Testis (tissue), 3 donors: ENCODE measurements around the gene CBX3. TPM values are rescaled to one million over a fixed set of nuclear protein-coding genes. Genes with fewer than 3 reads are reported as not detected.
"Not testable (repeated sequence)": the region's sequence is repeated elsewhere in the genome, so short reads cannot be mapped to it uniquely, and the experiment has no call there.

Source experiments
- DNase-seq: peaks from one replicate; pipeline ENCODE4 v3.0.0-alpha.2; 2019
- H3K27ac ChIP-seq, 2 donors: fragments of 200-600 bp; sonication (generic); one replicate each; pipeline ENCODE4 v1.5.1; 2019
- H3K27me3 ChIP-seq: fragments of 200-600 bp; sonication (generic); one replicate; pipeline ENCODE4 v1.5.1; 2019
- H3K36me3 ChIP-seq: fragments of 200-600 bp; sonication (generic); one replicate; pipeline ENCODE4 v1.5.1; 2017; ENCODE audit warnings: low read depth; ENCODE audit errors: missing control alignments
- H3K4me1 ChIP-seq: fragments of 200-600 bp; sonication (generic); one replicate; pipeline ENCODE4 v1.5.1; 2019
- H3K4me3 ChIP-seq, 2 donors: fragments of 200-600 bp; sonication (generic); one replicate each; pipeline ENCODE4 v1.5.1; 2017 to 2019
- H3K9me3 ChIP-seq: fragments of 200-600 bp; sonication (generic); one replicate; pipeline ENCODE4 v1.5.1; 2017
- CTCF ChIP-seq, 3 experiments: fragments of 450-650 bp in 2 of 3; fragments of 200-600 bp in 1 of 3; sonication (generic) in 1 of 3; IDR thresholded peaks; one replicate each; pipeline ENCODE4 v1.5.1; 2016 to 2019; ENCODE audit warnings: antibody characterized with exemption in 3 of 3, mild to moderate bottlenecking in 2 of 3, moderate library complexity in 1 of 3
- POLR2A ChIP-seq: fragments of 450-650 bp; IDR thresholded peaks from one replicate; pipeline ENCODE4 v1.6.1; 2017; ENCODE audit warnings: antibody characterized with exemption, mild to moderate bottlenecking, moderate library complexity
- WGBS, 2 donors: methylation state at CpG; one replicate each; pipeline ENCODE4 v1.1.5; 2018; 5-methylcytosine and 5-hydroxymethylcytosine counted together
- intact Hi-C: fragments of 100-400 bp; cut with DNase I; formaldehyde crosslinking; loops from one replicate; pipeline ENCODE4 v1.15.1; 2023; ENCODE audit warnings: low total_unique reads
- polyA plus RNA-seq: library from polyadenylated mRNA; stranded (reverse); fragments of 350-450 nt; fragmentation: Illumina TruSeq; extraction: RNeasy Lipid Tissue Mini Kit (QIAGEN cat#74804); gene quantifications from one replicate; pipeline ENCODE4 v1.2.3, GENCODE V29; 2014; ENCODE audit warnings: low read depth, low replicate concordance; ENCODE audit not compliant: insufficient read depth
- total RNA-seq, 2 donors: library from RNA; depleted of rRNA; stranded (reverse); fragments of >200 nt; gene quantifications; one replicate each; pipeline ENCODE4 v1.2.3, GENCODE V29; 2016

CBX3 gene
- total and polyA plus RNA-seq, 3 donors from 2014 or later, result 95.7 to 137 (median 116) TPM

GRCh38 chr7:26181474-26182227 lies 19.9 kb upstream of the CBX3 start:
- Histone ChIP-seq H3K27ac (no peak overlapping the region), H3K4me3 (no peak overlapping the region), H3K9me3 (no peaks in the 10 kb centered on the region), H3K36me3 (no peaks in the 10 kb centered on the region), H3K4me1 (peaks cover 9% of the 10 kb centered on the region), H3K27me3 (no peaks in the 10 kb centered on the region)
- intact Hi-C loops, result no loop called here
- no peak for DNase-seq
- 67 to 71% methylated on average over 3 of the region's 3 CpGs for WGBS, 2 donors
- TF ChIP-seq CTCF (IDR thresholded peaks at IDR 0.05), result no peak
- no peak for TF ChIP-seq POLR2A

GRCh38 chr7:26182283-26182682 lies 19.3 kb upstream of the CBX3 start:
- DNase-seq, result no peak
- 69 to 71% methylated on average over 6 of the region's 6 CpGs for WGBS, 2 donors

GRCh38 chr7:26182706-26183105 lies 18.8 kb upstream of the CBX3 start:
- no peak overlapping the region for H3K4me3 ChIP-seq
- intact Hi-C loops, result no loop called here
- no peak for DNase-seq

More at GRCh38 chr7:26182283-26182682, 19.3 kb upstream of the CBX3 start:
- Histone ChIP-seq H3K36me3 (no peaks in the 10 kb centered on the region), H3K27ac (no peak overlapping the region), H3K4me1 (peaks cover 9% of the 10 kb centered on the region), H3K4me3 (no peak overlapping the region), H3K9me3 (no peaks in the 10 kb centered on the region), H3K27me3 (no peaks in the 10 kb centered on the region)
- TF ChIP-seq CTCF (IDR thresholded peaks at IDR 0.05) (no peak), POLR2A (no peak)
- intact Hi-C loops, result no loop called here

GRCh38 chr7:26183545-26184280 lies 17.8 kb upstream of the CBX3 start:
- no peak for TF ChIP-seq POLR2A
- TF ChIP-seq CTCF (IDR thresholded peaks at IDR 0.05), result no peak
- DNase-seq, result no peak
- Histone ChIP-seq H3K27me3 (no peaks in the 10 kb centered on the region), H3K27ac (no peak overlapping the region), H3K4me1 (peaks cover 9% of the 10 kb centered on the region), H3K36me3 (no peaks in the 10 kb centered on the region), H3K9me3 (no peaks in the 10 kb centered on the region), H3K4me3 (no peak overlapping the region)
- WGBS, 2 donors, result 37 to 44% methylated on average over 4 of the region's 4 CpGs
- intact Hi-C loops, result no loop called here

More at GRCh38 chr7:26182706-26183105, 18.8 kb upstream of the CBX3 start:
- Histone ChIP-seq H3K9me3 (no peaks in the 10 kb centered on the region), H3K27me3 (no peaks in the 10 kb centered on the region), H3K4me1 (peaks cover 9% of the 10 kb centered on the region), H3K36me3 (no peaks in the 10 kb centered on the region), H3K27ac (no peak overlapping the region)
- no peak for TF ChIP-seq CTCF (IDR thresholded peaks at IDR 0.05)
- WGBS, 2 donors, result 75 to 86% methylated on average over 8 of the region's 8 CpGs

- H3K27ac ChIP-seq, DNase-seq, H3K36me3 ChIP-seq, H3K4me1 ChIP-seq, H3K27me3 ChIP-seq, H3K4me3 ChIP-seq, intact Hi-C loops, H3K9me3 ChIP-seq: not testable (repeated sequence)
- WGBS, 2 donors, result 50 to 70% methylated on average over 4 of the region's 4 CpGs
These were observed 17.1 kb upstream of the CBX3 start for GRCh38 chr7:26184281-26185101.
